ENCODE data around the gene B3GAT2.

B3GAT2 gene

DNA sequence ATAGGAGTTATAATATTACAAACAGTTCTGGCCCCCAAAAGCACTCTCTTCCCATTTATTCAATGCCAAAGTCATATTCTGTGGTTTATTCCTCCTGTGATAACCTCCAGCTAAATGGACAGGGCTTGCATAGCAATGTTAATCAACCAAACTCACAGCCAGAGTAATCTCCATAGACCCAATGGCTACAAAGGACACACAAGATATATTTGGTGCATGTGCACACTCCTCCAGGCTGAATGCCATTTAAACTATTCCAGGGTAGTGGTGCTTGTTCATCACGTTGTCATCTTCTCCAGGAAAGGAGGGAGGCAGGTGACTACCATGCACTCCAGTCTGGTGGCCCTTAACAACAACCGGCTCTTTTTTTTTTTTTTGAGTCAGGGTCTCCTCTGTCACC, 56.8 kb downstream of the B3GAT2 start:
- no peak for DNase-seq

DNA sequence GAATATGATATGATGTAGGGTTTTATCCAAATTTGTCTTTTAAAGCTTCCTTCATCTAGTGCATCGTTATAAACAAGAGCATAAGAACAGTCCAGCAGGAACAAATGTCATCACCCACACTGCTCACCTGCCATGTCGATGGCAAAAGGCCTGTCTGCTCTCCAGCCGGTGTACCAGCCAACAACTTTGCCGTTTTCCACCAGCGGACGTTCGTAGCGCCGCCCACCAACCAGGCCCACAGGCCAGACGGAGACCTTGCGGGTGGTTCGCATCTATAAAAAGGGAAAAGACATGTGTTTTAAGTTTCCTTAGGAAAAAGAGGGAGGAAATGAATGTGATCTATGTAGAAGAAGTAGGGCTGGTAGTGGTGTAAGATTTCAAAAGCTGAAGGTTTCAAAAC, 62.9 kb downstream of the B3GAT2 start:
- no peak for DNase-seq

DNA sequence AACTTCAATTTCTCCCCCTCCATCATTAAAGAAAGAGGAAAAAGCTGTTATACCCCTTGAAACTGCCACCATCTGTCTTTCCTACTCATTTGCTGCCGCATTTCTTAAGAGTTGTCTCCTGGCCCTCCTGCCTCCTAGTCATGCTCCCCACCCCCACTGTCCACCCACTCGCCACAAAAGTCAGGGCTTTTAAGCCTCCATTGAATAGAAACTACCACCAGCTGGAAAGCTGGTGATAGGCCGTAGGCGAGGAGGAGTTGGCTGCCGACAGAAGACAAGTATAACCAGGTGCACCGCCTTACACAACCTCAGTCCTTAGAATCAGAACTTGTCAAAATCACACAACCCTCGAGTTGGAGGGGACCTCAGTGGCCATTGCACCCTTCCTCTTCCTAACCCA, 67.6 kb downstream of the B3GAT2 start:
- no peak for DNase-seq

DNA sequence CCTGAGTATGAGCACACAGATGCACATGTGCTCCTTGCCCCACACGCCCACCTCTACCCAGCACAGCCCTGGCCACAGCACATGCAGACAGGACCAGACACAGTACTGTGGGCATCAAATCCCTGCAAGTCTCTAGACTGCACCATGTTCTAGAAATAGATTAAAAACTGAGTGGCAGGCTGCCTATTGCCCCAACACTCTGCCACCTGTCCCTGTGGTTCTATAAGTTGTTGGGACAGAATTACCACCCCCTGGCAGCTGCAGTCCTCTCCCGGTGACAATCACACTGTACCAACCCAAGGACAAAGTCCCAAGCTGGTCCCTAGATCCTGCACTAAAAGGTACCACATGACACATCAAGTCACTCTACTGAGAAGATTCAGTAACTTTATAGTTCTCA, 70.2 kb downstream of the B3GAT2 start:
- DNase-seq = no peak

DNA sequence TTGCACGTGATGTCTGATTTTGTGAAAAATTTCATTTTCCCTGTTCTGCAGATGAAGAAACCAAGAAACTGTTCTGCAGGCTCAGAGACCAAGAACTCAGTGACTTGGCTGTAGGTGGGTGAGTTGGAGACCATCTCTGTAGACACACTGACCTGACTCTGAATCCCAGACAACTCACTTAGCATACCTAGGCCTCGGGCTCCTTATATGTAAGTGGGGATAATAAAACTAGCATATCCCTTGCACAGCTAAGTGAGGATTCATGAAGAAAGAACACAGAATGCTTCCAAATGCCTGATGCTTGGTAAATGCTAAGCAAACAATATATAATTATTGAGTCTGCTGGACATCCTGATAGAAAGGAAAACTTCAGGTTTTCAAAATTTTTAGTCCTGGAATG, 70.8 kb downstream of the B3GAT2 start:
- DNase-seq = no peak

DNA sequence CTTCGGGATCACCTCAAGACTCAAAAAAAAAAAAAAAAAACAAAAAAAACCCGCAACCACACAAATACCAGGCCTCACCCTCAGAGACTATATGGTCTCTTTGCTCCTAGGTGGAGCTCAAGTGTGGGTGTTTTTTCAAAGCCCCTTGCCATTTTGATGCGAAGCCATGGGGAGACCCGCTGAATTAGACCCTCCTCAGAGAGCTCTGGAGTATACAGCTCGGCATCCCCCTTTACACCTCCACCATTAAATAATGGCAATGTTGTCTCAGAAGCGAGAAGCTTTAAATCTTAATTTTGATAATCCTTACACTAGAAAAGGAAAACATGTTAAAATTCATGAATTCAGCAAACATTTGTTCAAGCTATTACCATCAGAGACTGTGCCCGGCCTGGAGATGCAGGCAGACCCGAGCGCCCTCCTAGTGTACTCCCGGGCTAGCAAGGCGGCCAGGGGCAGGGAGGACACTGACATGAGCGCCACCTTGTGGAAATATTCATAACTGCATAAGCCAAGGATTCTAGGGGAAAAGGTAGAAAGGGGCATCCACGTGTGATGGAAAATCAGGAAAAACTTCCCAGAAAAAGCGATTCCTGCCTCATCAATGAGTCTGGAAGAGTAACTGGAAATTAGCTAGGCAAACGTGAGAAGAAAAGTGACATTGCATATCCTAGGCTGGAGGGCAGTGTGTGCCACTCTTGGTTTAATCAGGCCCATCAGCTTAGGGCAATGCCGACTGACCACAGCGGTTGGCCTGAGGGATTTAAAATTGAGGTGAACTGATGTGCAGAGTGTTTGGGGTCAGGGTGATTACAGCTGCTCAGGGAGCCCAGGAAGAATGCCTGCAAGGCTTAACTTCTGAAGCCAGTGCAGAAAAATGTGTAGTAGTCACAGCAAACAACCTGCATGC, 72.5 kb downstream of the B3GAT2 start:
- DNase-seq = peak; percentile 44

DNA sequence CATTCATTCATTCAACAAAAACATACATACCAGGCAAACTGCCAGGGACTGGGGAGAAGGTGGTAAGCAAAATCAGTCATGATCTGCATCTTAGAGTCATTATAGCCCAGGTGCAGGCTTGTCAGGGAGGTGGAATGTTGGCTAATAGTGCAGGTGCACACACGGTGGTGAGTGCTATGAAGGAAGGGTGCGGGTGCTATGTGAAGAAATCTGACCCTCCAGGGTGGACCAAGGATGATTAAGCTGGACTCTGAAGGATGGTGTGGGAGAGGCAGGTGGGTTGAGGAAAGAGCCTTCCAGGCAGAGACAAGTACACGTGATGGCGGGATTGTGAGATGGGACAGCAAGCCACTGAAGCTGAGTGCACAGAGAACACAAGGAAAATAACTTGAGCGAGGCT, 77.4 kb downstream of the B3GAT2 start:
- DNase-seq = no peak

DNA sequence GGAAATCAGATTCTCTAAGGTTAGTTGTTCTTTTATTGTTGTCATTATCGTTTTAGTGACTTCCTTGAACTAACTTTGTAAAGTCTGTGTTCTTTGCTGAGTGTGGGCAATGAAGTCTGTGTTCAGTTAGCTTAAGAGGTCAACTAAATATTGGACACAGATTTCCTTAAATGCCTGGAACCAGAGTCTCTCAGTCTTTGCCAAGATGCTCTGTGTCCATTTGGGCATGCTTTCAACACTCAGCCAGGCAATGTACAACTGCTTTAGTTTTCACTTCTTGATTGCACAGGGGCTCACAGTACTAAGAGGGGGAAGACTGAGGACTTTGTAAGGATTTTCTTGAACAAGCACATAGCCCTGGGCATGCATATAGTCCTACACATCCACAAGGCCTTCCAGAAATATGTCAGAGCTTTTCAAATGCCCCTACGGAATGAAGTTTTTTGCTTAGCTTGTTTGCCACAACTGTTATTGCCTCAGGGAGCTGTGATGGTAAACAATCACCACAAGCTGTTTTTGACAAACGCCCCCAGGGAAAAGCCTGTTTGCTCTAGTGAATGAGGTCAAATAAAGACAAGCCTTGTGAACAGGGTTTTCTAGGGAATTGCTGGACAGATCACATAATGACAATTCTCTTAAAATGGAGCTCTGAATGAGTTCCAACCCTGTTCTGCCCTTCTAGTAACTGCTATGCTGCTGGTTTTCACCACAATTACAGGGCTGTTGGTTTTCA, 82.5 kb downstream of the B3GAT2 start:
- no peak for DNase-seq

DNA sequence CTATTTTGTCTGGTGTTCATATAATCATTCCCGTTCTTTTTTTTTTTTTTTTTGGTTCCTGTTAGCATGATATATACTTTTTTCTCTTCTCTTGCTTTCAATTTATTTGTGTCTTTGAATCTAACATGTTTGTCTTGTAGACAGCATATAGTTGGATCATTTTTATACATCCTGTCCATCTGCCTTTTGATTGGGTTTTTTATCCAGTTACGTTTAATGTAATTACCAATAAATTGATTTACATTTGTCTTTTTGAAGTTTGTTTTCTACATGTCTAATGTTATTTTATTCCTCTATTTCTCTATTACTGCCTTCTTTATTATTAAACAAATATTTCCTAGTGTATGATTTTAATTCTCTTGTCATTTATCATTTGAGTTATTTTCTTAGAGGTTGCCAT, 84.4 kb downstream of the B3GAT2 start:
- DNase-seq = no peak

DNA sequence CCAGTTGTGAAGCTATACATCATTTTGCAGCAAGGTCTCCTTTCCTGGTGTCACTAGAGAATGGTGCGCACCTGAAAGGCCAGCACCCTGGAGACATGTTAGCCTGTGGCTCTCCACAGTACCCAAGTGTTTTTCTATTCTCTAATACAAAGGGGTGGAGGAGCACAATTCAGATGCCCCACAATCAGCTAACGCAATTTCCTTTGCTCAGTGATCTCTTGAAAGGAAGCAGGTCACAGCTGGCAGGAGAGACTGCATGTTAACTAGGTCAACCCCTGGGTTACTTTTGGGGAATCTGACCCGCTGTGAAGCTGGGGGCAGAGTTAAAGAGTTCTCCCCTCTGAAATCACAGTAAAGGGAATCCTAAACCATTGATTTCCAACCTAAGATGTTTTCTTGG, 92.5 kb downstream of the B3GAT2 start:
- DNase-seq = no peak

DNA sequence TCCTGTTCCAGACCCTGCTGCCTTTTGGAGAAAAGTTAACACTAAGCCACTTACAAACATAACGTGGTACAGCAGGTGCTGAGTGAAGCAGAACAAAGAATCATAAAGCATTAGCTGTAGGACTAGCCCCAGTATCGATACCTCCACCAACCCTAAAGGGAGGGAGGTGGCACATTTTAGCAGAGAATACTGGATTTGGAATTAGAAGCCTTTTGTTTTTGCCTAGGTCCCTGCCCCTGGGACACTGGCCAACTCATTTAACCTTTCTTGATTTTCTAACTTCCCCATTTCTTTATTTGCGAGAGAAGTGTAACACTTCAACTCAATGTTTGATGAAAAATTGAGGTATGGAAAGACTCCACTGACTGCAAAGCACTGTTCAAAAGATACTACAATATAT, 93.5 kb downstream of the B3GAT2 start:
- DNase-seq = no peak

DNA sequence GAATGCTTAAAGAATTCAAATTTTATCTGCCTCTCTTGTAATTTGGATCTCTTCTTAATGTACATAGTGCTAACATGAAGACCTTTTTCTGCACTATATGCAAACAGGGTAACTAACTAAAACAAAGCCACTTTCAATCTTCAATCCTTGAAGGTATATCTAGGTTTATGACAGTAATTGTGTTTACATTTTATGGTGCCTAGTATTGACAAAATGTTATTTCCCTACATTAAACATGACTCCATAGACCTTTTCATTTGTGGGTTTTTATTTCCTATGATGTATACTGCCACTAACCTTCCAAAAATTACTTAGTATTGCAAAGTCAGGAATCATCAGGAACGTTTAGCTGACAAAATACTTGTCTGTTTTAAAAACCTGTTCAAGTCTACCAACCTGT, 95.9 kb downstream of the B3GAT2 start:
- DNase-seq = no peak

DNA sequence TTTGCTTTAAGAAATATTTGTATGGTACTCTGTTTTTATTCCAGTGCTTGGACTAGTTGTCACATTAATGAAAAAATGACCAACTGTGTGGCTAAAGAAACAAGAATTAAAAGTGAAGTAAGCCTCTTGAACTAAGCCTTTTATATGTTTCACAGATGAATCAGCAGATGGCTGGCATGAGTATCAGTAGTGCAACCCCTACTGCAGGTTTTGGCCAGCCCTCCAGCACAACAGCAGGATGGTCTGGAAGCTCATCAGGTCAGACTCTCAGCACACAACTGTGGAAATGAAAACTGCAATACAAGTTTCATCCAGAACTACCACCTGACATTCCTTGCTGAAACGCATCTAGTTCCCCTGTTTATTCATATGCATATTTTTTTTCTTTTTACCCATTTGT, 96.8 kb downstream of the B3GAT2 start:
- DNase-seq = peak; percentile 2

DNA sequence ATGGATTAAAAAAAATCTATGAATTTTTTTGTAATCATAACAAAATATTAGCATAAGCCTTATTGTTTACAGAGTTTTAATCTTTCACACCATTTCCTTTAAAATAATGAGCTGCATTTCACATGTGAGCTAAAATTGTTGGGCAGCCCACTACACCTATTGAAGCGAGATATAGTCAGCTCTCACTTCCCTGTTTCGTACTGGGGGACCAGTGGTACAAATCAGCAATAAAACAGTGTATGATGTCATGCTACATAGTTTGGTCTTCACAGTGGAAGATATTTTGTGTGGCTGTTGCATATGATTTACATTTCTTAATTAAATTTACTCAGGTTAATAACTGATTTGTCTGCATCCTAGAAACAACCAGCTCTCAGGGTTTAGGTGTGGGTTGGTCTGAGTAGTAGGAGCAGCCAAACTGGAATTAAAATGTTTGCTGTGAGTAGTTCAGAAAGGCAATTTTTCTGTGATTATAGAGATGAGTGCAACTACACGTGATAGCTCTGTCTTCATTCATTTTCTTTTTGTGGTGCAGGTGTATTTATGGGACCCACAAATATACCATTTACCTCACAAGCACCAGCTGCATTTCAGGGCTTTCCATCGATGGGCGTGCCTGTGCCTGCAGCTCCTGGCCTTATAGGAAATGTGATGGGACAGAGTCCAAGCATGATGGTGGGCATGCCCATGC, 99.3 kb downstream of the B3GAT2 start:
- no peak for DNase-seq

DNA sequence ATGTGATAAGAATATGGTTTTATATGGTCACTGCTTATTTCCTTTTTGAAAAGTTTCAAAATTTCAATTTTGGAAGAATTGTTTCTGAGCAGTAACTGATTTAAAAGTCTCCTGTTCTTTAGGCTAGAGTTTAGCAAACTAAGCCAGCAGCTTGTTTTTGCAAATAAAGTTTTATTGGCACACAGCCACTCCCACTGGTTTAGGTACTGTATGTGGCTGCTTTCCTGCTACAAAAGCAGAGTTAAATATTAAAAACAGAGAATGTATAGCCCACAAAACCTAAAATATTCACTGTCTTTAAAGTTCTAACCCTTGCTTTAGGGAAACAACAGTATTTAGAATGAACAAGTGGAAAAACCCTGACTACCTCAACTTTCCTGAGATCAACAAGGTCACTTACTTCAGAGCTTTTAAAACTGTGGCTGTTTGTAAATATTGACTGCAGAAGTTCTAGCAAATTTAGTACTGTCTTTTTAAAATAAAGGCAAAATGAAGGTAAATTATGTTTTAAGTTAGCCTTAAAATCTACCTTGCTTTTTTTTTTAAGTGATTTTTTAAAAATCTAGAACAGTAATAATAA, 104.1 kb downstream of the B3GAT2 start:
- no peak for DNase-seq

DNA sequence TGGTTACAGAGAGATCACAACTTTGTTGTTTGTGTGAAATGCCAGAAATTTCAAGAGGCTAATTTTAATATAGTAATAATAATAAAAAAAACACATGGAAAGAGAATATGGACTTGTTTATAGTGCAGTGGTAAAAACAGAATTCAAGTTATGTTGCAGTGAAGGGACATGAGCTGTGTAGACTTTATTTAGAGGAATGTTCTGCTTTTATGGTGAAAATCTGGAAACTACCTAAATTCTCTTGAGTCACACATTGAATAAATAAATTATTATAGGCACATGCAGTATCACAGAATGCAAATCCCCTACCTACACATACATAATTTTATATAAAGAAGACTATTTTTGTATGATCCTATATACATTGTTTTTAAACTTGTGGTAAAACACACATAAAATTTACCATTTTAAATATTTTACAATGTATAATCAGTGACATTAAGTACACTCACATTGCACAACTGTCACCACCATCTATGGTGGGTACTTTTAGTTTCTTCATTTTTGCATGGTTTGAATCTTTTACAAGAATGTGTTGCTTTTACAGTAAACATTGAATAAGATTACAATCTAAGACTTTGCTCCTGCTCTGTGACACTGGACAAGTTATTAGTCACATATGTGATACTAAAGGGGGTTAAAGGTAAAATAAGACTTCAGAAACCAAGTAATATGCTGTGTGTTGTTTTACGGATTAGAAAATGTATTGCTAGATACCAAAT, 107.4 kb downstream of the B3GAT2 start:
- DNase-seq = no peak

DNA sequence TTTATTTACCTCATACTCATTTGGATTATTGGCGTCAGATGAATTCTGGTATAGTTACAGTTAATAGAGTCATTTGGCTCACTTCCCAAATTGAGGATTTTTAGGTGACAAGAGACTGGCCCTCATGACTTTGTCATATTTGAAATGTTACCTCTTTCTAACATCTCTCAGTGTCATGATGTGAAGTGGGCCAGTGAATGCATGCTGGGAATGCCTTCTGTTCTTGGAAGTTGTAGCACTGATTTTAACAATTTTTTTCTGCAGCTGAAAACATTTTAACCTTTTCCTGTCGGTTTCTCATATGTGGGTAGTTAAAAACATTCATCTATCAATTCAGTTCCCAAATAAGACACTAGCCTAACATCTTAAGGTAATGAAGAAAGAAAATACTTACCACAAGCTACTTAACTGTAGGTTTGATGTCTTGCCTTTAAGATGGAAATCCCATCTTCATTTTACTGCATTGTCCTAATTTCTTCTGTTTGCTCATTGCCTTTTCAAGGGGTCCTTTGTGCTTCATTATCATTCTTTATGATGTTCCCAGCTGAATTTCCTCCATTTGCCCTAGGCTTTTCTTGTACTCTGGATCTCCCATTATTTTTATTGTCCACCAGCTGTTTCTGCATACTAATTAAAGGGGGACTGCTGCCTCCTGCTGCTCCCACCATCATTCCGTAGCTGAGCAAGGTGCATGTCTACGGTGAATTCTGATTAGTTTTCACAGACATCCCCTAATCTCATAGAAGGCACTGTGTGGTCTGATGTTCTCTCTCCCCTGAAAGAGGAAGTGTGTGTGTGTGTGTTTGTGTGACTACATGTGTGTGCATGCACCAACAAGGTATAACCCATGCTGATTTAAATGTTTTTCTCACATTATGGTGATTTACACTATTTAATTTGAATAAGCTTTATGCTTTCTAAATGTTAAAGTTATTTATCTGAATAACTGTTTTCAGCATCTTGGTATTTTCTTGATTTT, 109.5 kb downstream of the B3GAT2 start:
- DNase-seq = no peak

DNA sequence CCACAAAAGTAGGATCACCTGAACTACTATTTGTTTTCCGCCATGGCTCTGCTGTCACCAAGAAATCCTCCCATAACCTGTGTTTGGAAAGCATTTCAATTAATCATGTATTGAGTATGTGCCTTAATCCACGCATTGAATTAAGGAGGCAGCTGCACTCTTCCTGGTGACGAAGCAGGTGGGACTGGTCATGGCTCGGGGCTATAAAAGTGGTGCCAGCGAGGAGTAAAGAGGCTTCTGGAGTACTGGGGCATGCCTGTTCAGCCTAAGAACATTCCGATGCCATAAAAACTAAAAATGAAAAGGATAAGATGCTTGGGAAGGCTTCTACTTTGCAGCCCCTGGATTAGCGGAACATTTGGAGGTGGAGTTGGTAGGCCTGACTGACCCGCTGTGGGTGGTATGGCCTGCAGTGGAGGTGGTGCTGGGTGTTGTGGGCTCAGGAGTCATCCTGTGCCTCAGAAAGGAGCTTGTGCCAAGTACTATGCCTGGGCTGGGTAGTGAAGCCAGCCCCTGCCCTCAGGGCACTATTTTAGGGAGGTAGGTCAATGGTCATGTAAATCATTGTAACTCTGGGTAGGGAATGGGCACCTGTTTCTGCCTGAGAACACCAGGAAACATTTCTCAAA, 110.5 kb downstream of the B3GAT2 start:
- DNase-seq = no peak

DNA sequence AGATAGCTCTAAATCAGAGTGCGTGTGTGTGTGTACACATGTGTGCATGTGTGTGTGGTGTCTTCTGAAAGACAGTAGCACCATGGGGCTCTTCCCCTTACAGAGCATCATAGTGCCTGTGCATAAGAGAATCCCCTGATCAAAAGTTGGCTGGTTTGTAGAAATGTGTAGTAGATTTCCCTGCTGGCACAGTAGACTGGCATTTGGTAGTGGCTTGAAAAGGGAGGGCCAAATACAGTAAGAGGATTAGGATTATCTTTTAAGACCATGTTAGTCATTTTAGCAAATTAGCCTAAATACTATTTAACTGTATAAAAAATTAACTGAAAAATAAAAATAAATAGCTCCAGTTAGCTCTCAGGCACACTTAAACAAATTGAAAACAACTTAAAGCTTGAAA, 112.6 kb downstream of the B3GAT2 start:
- no peak for DNase-seq

DNA sequence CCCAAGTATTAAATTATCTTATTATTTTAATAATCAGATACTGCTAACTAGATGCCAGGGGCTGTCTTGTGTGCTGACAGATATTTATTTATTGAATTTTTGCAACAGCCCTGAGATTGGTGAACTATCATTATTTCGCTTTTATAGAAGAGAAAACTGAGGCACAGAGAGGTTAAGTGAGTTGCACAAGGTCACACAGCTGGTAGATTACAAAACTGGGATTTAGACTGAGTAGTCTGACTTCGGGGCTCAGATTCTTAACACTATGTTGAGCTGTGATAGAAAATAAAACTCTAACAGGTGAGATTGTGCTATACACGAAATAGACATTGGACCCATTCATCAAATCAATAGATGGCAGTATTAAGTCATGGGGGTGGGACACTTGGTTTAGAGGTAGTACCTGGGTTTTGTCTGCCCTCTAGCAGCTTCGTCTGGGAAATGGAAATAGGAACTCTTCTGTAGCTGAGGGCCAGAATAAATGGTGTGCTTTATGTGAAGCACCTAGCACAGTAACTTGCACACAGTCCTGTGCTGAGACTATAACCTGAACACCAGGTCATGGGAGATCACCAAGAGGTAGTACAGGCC, 113.4 kb downstream of the B3GAT2 start:
- DNase-seq = no peak

Data from fibroblast of skin of back (primary cell).